ENCODE data around the gene GPR39. TPM values are rescaled to one million over a fixed set of nuclear protein-coding genes. Genes with fewer than 3 reads are reported as not detected.

GPR39 gene
- total RNA-seq, 4 donors from 2014 or later: 2.8 to 9.7 (median 5.4) TPM

DNA sequence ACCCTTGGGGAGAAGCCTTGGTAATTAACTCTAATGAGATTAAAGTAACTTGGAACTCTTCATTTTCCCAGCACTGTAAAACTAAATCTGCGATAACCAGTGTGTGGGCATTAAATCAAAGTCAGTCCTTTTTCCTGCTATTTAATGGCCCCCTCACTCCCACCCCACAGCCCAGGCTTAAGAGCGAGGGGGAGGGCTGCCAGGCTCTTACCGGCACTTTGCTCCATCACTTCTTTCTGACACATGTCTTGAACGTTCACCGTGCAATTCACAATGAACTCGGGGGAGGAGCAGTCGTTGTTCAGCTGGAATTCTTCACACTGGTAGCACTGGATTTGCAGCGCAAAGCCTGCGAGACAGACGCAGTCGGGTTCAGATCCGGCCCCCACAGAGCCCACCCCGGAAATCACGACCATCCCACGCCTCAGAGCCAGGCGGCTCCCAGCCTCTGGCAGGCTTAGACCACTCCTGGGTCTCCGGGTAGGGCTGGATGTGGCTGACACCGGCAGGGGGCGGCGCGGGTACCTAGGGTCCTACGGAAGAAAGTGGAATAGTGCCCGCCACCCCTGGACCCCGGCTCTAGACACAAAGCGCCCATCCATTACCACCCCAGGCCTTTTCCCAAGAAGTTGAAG, 251.7 kb downstream of the GPR39 start:
- H3K36me3 ChIP-seq: no peaks in the 10 kb centered on the region
- DNase-seq: peak in 1 of 2 donors; percentile 5
- no peak for TF ChIP-seq POLR2A (IDR thresholded peaks at IDR 0.05)
- TF ChIP-seq, protein P1, sequence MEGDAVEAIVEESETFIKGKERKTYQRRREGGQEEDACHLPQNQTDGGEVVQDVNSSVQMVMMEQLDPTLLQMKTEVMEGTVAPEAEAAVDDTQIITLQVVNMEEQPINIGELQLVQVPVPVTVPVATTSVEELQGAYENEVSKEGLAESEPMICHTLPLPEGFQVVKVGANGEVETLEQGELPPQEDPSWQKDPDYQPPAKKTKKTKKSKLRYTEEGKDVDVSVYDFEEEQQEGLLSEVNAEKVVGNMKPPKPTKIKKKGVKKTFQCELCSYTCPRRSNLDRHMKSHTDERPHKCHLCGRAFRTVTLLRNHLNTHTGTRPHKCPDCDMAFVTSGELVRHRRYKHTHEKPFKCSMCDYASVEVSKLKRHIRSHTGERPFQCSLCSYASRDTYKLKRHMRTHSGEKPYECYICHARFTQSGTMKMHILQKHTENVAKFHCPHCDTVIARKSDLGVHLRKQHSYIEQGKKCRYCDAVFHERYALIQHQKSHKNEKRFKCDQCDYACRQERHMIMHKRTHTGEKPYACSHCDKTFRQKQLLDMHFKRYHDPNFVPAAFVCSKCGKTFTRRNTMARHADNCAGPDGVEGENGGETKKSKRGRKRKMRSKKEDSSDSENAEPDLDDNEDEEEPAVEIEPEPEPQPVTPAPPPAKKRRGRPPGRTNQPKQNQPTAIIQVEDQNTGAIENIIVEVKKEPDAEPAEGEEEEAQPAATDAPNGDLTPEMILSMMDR (IDR thresholded peaks at IDR 0.05): no peak
- no peak overlapping the region for H3K27ac ChIP-seq
- no peak overlapping the region for H3K4me3 ChIP-seq (replicated peaks in 1 of 3)
- 9 to 20% methylated on average over 10 to 20 of the region's 25 CpGs for WGBS, 2 donors
- H3K4me1 ChIP-seq: peaks cover 19 to 31% of the 10 kb centered on the region in 2 donors
- peaks cover 11% of the 10 kb centered on the region for H3K27me3 ChIP-seq
- intact Hi-C loops (cut with DNase I): no loop called here
- no peaks in the 10 kb centered on the region for H3K9me3 ChIP-seq

DNA sequence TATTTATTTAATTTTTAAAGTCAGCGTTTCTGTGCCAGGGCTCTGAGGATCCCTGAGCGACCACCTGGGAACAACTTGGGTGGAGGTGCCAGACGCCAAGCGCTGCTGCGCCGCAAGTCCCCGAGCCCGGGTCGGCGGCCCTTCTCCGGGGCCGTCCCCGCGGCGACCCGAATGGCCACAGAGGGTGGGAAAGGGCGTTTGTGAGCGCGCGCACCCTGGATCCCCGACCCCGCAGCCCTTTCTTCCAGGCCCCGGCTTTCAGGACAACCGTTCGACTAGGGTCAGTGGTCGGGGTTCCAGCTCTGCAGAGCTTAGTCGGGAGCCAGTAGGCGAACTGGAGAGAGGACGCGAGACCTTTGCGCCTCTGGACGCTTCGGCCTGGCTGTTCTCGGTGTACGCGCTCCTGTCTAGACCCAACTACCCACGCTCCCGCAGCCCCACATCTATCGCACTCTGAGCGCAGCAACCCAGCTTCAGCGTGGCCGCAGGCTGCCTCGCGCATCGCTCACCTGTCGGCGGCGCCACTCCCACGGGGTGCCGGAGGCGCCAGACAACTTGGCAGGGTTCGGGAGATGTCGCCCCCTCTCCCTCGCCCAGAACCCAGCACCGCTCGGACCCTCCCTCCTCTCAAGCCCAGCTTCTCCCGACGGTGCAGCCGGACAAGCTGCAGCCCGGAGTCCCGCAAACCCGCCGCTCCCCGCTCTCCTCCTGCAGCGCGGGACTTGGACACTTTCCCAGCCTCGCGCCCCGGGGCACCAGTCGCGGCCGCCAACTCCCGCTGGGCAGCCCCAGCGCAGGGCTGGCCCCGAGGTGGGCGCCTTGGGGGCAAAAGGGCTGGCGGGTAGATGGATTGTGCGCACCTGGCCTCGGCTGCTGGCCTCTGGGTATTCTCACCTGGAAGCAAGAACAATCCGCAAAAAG, 252.6 kb downstream of the GPR39 start:
- Histone ChIP-seq H3K4me1 (peaks cover 19 to 31% of the 10 kb centered on the region in 2 donors), H3K4me3 (replicated peaks in 1 of 3) (peak overlapping the region in 1 of 3 donors; percentile 31), H3K27me3 (peaks cover 11% of the 10 kb centered on the region), H3K27ac (no peak overlapping the region), H3K36me3 (no peaks in the 10 kb centered on the region), H3K9me3 (no peaks in the 10 kb centered on the region)
- intact Hi-C loops (cut with DNase I): no loop called here
- 3 to 4% methylated on average over 28 to 47 of the region's 80 CpGs for WGBS, 2 donors
- TF ChIP-seq, protein P1 (IDR thresholded peaks at IDR 0.05): no peak
- no peak for TF ChIP-seq POLR2A (IDR thresholded peaks at IDR 0.05)
- peak in 1 of 2 donors; percentile 3 for DNase-seq

DNA sequence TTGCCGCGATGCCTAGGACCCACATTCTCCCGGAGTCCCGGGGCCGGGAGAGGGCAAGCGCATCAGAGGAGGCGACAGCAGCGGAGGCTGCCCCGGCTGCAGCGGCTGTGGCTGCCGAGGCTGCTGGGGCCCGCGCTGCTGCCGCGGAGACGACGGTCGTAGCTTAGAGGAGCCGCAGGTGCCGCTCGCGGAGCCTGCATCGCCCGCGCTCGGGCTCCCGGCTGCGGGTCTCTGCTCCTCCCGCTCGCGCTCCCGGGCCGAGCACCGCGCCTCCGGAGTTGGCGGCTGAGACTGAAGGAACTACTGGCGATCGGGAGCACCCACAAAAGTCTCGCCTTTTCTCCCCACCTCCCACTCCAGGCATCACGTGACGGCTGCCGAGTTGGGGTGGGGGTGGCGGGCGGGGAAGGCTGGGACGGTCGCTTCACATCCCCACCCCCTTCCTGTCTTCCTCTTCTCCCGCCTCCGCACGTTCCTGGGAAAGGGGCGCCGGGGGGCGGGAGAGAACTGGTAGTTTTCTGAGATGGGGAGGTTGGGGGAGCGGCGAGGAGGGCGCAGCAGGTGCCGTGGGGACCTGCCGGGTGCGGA, 253.4 kb downstream of the GPR39 start, which contains the start of gene LYPD1:
Gene LYPD1 (minus strand): TSS at position 298 of the 588 bp plus-strand sequence. CDS start 273 bp downstream, at position 25.
- H3K36me3 ChIP-seq: no peaks in the 10 kb centered on the region
- H3K4me1 ChIP-seq: peaks cover 19 to 31% of the 10 kb centered on the region in 2 donors
- 2 to 6% methylated on average over 39 to 44 of the region's 59 CpGs for WGBS, 2 donors
- peak in 1 of 2 donors; percentile 5 for DNase-seq
- no peaks in the 10 kb centered on the region for H3K9me3 ChIP-seq
- H3K4me3 ChIP-seq (replicated peaks in 1 of 3): peak within 1 kb of the TSS in 2 of 3 donors; percentile 23 to 31
- intact Hi-C loops (cut with DNase I): no loop called here
- no peak within 1 kb of the TSS for H3K27ac ChIP-seq
- TF ChIP-seq, protein P1 (IDR thresholded peaks at IDR 0.05): no peak
- no peak for TF ChIP-seq POLR2A (IDR thresholded peaks at IDR 0.05)
- H3K27me3 ChIP-seq: peaks cover 11% of the 10 kb centered on the region

DNA sequence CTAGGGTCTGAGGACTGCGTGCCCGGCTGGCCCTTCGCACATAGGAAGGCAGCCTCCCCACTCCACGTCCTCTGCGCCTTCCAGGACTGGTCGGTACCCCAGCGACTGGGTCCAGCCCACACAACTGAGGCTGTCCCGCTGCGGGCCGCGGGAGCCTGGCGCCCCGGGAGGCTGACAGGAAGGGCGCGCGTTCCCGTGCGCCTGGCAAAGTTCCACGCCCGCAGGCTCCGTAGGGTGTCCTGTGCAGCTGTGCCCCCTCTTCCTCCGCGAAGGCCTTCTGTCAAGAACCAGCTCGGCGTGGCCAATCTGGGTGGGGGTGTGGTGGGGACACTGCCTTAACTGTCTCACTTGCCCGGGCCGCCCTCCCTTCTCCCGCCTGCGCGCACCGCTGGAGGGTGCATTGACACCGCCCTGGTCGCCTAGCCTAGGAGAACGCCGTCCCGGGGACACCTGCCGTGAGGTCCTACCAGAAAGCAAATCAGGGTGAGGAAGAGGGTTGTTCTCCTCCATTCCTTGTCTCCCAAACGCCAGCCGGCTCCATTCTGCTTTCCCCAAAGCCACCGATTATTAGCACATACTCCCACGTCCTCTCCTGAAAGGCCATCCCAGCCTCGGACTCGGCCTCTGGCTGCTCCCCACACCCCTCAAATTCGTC, 254.0 kb downstream of the GPR39 start:
- TF ChIP-seq, protein P1 (IDR thresholded peaks at IDR 0.05): no peak
- TF ChIP-seq POLR2A (IDR thresholded peaks at IDR 0.05): no peak
- peak in 1 of 2 donors; percentile 20 for DNase-seq
- intact Hi-C loops (cut with DNase I): no loop called here
- WGBS, 2 donors: 1% methylated on average over 7 to 22 of the region's 44 CpGs
- H3K27ac ChIP-seq: no peak overlapping the region
- peak overlapping the region in 2 of 3 donors; percentile 23 to 31 for H3K4me3 ChIP-seq (replicated peaks in 1 of 3)
- H3K9me3 ChIP-seq: no peaks in the 10 kb centered on the region
- no peaks in the 10 kb centered on the region for H3K36me3 ChIP-seq
- H3K4me1 ChIP-seq: peaks cover 19 to 31% of the 10 kb centered on the region in 2 donors
- H3K27me3 ChIP-seq: peaks cover 11% of the 10 kb centered on the region

Data from thyroid gland (tissue), 4 donors.